Measurements from ENCODE around the gene DDX39B.
A peak's percentile ranks its signal among the peaks of the same experiment; 100 is the strongest.
"Not testable (repeated sequence)": the region's sequence is repeated elsewhere in the genome, so short reads cannot be mapped to it uniquely, and the experiment has no call there.

The DDX39B gene

DNA sequence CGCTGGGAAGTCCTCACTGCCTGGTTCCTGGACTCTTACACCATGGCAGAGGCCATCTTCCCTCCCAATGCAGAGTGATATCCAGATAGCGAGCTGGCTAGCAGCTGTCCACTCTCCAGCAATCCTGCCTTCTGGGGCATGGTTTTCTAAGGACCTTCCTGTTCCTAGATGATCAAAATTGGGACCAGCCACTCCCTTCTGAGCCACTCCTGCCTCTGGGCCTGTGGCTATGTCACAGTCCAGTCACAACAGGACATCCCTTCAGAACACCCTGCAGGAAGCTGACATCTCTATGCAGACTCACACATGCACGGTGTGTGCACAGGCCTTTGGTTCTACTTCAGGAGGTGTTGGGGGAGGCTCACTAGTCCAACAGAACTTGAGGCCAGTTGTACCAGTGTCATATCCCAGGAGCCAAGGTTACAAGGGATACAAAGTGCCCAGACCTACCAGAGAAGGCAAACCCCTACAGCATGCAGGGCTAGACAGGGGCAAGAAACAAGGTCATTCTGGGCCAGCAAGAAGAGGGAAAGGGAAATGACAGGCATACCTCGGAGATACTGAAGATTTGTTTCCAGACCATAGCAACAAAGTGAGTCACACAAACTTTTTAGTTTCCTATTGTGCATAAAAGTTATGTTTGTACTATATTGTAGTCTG, 15.7 kb downstream of the DDX39B start:
- no peak for DNase-seq

DNA sequence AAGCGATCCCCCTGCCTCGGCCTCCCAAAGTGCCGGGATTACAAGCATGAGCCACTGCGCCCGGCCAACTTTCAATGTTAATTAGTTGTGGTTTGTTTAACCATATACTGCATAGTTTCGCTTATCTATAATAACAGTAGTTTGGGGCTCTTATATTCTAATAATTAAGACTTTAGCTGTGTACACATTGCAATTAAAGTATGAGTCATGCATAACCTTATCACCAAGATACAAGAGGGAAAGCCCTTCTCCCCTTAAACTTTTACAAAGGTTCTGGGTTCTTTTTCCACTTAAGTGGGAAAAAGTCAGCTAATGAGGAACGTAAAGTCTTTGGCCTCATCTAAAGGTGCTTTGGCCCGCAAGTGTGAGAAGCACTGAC, 16.3 kb downstream of the DDX39B start:
- no peak for DNase-seq

DNA sequence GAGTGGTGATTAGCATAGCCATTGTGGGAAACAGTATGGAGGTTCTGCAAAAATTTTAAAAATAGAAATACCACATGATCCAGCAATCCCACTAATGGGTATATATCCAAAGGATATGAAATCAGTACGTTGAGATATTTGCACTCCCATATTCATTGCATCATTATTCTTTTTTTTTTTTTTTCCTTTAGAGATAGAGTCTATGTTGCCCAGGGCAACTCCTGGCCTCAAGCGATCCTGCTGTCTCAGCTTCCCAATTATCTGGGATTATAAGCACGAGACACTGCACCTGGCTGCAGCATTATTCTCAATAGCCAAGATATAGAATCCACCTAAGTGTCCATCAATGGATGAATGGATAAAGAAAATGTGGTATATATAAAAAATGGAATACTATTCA, 20.0 kb downstream of the DDX39B start:
- DNase-seq = no peak

DNA sequence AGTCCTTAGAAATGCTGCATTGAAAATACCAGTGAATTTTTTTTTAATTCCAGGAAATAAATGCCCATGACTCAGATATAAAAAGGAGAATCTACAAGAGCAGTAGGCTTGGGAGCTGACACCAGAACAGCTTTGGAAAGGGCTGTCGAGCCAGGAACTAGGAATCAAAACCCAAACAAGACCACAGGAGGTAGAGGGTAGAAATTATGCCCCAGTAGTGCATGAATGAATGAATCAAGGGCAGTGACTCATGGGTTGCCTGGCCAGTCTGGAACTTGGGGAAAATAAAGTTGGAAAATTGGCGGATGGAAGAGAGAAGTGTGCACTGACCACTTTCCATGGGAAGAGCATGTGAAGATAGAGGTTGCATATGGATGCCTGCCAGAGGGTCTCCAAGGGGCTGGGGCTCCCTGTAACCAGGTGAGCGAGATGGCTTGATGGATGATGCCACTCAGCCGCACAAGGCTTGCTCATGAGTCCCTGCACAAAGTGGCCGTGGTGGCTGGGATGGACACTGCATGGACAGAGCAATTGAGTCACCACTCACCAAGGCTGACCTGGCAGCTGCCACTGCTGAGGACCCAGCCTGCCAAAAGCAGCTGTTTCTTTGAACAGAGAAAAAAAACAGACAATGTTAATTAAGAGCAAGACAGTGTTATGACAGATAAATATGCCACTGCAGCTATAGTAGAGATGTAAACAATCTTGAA, 28.2 kb downstream of the DDX39B start:
- DNase-seq = no peak

DNA sequence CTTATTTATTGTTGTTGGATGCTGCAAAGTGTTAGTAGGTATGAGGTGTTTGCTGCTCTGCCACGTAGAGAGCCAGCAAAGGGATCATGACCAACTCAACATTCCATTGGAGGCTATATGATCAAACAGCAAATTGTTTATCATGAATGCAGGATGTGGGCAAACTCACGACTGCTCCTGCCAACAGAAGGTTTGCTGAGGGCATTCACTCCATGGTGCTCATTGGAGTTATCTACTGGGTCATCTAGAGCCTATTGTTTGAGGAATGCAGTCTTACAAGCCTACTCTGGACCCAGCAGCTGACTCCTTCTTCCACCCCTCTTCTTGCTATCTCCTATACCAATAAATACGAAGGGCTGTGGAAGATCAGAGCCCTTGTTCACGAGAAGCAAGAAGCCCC, 31.8 kb downstream of the DDX39B start:
- DNase-seq = no peak

DNA sequence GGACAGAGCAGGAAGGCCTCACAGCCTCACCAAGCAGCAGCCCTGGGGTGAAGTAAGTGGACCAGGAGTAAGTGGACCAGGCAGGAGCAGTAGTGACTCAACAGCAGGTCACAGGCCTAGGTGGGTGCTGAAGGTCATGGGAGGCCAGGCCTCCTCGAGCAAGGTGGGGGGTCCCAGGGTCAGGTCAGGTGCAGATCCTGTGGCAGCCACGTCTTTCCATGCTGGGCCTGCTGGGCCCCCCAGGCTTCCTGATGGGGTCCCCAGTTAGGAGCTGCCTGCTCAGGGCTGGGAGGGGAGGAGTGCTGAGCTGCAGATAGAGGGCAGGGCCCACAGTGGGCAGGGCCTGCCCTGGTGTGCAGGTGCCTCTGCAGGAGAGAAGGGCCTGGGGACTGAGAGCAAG, 32.8 kb downstream of the DDX39B start:
- not testable (repeated sequence) for DNase-seq

DNA sequence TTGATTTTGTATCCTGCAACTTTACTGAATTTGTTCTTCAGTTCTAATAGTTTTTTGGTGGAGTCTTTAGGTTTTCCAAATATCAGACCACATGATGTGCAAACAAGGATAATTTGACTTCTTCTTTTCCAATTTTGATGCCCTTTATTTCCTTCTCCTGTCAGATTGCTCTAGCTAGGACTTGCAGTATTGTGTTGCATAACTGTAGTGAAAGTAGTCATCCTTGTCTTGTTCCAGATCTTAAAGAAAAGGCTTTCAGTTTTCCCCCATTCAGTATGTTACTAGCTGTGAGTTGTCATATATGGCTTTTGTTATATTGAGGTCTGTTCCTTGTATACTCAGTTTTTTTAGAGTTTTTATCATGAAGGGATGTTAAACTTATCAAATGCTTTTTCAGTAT, 39.2 kb downstream of the DDX39B start:
- no peak for DNase-seq

DNA sequence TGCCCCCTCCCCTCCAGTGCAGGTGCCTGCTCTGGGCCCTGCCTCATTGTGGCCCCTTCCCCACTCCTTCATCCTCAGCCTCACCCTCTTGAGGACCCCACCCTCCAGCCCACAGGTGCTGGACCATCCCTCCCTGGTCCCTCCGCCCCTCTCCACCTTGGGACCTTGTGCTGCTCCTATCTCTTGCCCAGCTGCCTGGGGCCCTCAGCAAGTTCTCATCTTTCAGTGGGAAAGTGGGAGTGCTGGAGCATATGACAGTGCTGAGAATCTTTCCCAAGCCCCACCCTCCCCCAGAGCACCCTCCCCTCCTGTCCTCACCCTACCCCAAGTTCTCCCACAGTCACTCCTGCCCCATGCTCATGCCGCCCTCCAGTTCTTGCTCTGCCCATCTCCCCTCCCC, 42.2 kb downstream of the DDX39B start:
- not testable (repeated sequence) for DNase-seq

DNA sequence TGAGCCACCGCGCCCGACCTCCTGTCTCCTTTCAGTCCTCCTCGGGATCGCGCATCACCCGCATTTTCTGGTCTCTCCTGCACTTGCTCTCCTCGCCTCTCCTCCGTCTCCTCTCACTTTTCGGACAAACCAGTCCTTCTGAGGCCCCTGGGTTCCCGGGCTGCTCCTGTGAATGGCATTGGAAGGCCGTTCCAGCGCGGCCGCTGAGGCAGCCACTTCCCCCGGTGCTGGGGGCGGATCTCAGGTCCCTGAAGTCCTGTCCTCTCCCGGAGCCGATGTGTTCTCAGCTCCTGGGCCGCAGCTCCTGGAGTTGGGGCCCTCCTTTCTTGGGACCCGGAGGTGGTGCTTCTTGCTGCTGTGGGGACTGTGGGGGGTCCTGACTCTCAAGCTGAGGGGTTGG, 43.1 kb downstream of the DDX39B start:
- no peak for DNase-seq

DNA sequence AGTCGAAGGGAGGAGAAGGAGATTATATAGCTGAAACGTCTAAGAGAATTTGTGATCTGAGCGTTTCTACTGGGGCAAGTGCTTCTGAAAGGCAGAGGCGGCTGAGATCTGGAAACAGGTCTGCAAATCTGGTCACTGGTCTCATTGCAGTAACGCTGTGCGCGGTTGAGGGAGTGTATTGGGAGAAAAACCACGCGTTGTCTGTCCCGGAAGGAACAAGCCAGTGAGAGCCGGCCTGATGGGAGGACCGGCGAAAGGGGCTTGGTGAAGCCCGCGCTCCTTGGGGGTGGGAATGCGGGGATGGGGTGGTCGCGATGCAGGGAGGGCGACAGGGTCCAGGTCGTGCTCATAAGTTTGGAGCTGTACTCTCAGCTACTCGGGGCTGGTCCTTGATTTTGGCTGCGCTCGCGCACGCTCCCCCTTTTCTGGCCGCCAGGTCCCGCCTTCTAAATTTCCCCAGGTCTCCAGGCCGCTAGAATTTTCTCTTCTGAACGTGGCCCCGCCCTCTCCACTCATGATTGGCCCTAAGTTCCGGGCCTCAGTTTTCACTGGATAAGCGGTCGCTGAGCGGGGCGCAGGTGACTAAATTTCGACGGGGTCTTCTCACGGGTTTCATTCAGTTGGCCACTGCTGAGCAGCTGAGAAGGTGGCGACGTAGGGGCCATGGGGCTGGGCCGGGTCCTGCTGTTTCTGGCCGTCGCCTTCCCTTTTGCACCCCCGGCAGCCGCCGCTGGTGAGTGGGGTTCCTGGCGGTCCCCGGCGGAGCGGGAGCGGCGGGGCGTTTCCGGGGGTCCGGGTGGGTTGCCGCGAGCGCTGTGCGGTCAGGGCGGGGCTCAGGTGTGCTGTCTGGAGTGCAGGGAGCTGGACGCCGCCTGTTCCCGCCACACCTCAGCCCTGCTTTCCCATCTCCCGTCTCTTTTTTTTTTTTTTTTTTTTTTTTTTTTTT, 44.0 kb downstream of the DDX39B start, which contains the start of gene MICB:
Gene MICB (plus strand): TSS at position 615 of the 946 bp plus-strand sequence. CDS start 49 bp downstream, at position 664.
- peak in 1 of 2 experiments; percentile 7 for DNase-seq

DNA sequence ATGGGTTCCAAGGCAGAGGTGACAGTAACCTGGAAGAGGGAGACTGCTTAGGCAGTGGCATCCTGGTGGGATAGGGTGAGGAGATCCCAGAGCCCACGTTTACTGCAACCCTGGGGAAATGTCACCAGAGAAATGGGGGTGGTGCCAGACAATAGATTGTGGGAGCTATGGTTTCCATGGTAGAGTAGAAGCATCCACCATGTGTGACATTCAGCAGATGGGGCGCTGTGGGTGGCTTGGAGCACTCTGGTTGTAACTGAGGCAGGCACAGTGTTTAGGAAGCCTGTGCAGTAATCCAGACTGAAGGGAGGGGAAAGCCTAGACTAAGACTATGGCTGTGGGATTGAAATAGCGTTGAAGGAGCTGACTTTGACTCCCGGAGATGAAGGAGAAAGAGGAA, 45.0 kb downstream of the DDX39B start:
- not testable (repeated sequence) for DNase-seq

DNA sequence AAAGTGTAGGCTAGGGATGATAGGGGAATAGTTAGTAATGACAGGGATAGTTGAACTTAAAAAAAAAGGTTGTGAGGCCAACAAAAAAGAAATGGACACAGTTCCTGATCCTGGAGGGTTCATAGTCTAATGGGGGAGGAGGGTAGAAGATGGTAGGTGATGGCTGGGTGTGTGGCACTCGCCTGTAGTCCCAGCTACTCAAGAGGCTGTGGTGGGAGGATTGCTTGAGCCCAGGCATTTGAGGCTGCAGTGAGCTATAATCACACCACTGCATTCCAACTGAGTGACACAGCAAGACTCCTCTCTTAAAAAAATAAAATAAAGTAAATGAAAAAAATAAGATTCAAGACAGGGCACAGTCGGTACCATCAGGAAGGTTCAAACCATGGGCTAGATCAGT, 46.2 kb downstream of the DDX39B start:
- DNase-seq = no peak

DNA sequence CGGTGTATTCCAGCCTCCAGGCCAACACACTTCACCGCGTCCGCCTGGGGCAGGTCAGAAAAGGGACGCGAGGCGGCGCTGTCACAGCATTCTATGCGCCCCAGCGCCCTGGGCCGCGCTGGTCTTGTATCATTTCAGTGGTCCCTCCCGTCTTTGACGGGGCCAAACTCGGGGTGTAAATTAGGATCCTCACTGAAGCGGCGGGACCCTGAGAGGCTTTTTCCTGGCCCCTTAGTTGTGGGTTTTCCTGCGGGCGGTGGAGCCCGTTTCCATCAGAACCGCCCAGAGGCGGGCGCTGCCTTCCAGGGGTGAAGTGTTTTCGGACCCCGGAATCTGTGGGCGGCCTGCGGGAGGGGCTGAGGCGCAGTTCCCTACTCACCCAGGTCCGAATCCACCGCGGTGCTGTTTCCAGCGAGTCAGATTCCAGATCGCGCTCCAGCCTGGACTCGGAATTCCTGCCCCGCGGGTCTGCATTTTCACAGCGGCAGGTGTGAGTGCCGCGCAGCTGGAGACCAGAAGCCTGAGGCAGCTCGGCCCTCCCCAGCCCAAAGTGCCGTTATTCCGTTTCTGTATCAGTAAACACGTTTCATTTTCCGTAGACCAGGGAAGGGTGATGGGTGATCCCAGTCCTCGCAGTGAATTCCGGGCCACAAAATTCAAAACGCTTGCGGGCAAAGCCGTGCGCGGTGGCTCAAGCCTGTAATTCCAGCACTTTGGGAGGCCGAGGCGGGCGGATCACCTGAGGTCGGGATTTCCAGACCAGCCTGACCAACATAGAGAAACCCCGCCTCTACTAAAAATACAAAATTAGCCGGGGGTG, 47.7 kb downstream of the DDX39B start:
- DNase-seq = peak; percentile 25 to 61

DNA sequence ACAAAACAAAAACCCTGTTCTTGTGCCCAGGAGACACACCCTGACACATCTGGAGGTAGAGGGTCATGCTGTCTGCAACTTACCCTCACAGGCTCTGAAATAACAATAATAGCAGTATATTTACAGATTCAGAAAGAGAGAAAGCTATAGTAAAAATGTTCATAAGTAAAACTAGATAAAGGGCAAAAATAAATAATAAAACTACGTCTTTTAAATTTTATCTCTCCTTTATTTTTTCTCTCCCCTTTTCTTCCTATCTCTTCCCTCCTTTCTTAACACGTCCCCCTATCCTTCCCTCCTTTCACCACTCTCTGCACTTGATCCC, 48.3 kb downstream of the DDX39B start:
- not testable (repeated sequence) for DNase-seq

DNA sequence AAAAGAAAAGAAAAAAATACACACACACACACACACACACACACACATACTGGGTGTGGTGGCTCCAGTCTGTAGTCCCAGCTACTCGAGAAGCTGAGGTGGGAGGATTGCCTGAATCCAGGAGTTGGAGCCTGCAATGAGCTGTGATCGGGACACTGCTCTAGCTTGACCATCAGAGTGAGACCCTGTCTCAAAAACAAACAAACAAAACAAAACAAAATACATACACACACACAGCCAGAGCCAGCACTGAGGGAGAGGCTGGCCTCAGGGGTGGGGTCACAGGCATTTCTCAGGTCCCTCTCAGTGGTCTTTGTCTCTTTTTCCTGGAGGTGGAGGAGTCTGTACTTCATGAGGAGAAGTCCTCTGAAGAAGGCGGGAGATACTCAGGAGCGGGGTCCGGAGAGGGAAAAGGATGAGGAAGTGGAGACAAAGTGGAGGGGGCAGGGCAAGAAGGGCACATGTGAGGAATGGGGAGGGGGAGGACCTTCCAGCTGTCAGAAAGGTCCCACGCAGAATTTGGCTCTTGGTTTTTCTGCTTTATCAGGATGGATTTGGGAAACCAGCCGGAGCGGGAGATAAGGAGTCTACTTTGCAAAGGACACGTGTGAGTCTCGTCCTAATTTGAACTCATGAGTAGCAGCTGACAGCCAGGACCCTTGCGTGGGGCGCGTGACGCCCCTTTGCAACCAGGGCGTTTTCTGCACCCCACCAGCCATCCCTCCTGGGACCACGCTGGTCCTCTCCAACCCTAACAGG, 51.5 kb downstream of the DDX39B start:
- DNase-seq = no peak

DNA sequence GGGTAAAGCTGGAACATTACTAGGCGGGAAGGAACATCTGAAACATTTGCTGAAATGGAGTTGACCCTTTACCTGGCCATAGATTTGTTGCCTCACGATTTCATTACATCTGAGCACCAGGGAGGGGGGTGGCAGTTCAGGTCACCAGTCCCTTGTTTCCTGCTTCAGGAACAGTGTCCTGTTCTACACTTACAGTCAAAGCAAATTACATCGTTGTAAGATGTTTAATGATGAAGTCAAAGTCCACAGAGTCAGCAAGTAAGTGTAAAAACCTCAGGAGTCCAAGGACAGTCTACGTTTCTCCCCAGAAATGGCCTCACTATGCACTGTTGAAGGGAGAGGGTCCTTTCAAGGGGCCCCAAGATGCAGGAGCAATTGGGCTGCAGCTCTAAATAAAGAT, 52.7 kb downstream of the DDX39B start:
- no peak for DNase-seq

DNA sequence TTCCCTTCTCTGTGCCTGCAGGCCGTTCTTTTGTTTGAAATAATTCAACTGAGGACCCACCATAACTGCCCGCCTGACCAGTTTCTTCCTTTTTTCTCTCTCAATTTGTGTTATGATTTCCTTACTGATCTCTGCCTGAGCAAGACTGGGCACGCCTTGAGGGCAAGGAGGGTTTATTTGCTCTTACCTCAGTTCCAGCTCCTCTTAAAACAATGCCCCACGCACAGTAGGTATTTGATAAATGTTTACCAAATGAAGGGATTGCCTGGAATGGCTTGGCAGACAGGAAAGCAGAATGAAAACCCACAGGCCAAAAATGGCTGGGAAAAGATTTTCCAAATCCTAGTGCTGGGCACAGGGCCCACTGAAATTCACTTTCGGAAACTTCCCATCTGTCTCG, 54.1 kb downstream of the DDX39B start:
- DNase-seq = not testable (repeated sequence)

DNA sequence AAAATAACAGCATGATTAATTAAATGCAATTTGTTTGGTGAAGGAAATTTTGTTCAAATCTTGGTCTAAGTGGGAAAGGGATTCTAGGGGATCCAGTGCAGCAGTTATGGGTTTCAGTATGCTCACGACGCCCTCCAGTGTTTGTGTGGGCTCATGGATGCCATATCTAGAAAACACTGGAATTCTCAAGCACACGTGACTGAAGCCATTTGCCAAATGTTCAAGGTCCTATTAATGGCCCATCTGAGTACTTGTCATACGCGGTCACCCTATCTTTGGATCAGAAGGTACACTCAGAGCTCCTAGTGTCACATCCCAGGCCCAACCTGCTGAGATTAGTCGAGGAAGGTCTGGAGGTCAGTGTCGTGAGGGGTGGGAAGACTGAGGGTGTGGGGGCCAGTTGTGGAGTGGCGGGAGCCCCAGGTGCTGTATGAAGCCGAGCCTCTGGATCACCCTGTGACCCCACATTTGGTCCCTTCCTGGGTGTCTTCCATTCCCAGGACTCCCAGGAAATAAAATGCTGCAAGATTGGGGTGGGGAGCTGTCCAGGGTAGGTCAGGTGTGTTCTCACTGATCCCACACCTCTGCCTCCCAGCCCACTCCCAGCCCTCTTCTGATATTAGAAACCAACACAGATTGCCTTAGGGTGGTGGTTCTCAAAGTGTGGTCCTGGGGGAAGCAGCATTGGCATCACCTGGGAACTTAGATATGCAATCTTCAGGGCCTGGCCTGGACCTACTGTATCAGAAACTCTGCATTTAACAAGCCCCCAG, 55.6 kb downstream of the DDX39B start:
- not testable (repeated sequence) for DNase-seq

DNA sequence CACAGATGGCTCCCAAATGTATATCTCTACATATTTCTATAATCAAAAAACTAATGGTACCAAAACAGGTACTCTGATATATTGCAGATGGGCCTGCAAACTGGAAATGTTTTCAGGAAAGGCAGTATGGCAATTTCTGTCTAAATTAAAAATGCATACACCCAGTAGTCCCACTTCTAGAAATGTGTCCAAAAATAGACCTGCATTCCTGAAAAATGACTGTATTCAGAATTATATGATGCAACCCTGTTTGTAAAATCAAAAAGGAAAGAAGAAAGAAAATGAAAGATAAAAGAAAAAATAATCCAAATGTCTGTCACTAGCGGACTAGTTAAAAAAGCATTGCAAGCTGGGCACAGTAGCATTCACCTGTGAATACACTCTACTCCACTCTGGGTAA, 56.7 kb downstream of the DDX39B start:
- no peak for DNase-seq

DNA sequence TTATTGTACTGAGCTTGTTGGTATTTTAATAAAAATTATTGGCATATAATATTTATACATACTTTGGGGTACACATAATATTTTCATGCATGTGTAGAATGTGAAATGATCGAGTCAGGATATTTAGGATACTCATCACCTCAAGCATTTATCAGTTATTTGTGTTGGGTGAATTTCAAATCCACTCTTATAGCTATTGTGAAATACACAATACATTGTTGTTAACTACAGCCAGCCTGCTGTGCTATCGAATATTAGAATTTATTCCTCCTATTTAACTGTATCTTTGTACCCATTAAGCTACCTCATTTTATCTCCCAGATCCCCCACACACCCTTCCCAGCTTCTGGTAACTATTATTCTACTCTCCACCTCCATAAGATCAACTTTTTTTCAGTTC, 58.4 kb downstream of the DDX39B start:
- DNase-seq = no peak

DNA sequence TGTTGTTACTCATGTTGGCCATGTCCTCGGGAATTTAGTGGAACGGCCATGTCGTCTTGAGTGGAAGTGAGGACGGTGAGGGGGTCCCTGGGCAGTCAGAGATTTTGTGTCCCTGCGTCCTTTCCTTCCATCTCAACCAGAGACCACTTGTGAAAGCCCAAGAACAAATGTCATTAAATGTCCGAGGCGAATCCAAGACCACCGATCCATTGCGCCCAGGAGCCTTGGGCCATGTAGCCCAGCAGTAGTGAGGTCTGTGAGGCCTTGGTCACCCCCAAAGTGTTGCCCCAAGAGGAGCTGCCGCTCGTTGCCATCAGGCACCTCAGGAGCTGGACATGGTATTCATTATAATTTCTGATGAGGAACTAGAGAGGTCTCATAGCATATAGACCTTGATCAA, 61.2 kb downstream of the DDX39B start:
- DNase-seq = no peak

Measured in NCI-H446 (cell line).